ENCODE results near the gene JCAD.

DNA sequence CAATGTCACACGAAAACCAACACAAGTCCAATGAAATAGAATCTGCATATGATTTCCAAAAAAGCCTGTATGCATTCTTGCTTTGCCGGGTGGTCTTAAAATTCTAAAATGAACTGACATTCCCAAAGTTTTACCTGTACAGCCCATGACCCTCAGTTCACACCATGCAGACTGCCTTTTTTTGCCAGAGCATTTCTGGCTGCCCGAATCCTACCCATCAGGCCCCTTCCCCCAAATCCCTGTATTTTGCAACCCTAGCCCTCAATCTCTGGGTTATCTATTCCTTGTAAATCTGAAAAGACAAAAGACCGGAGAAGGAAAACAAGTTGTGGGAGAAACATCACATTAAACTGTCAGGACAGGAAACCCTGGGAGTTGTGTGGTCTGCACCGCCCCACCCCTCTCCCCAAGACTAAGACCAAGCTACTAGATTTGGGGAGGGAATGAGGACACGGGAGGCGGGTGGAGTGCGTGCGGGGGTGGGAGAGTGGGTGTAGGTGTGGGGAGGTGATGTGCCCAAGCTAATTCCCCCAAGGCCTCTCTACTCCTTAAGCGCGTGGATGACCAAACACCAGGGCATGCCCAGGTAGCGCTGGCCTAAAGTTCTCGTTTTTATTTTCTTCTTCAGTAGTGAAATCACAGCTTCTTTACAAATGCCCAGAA, 1.4 kb downstream of the JCAD start:
- TF ChIP-seq, protein P1, sequence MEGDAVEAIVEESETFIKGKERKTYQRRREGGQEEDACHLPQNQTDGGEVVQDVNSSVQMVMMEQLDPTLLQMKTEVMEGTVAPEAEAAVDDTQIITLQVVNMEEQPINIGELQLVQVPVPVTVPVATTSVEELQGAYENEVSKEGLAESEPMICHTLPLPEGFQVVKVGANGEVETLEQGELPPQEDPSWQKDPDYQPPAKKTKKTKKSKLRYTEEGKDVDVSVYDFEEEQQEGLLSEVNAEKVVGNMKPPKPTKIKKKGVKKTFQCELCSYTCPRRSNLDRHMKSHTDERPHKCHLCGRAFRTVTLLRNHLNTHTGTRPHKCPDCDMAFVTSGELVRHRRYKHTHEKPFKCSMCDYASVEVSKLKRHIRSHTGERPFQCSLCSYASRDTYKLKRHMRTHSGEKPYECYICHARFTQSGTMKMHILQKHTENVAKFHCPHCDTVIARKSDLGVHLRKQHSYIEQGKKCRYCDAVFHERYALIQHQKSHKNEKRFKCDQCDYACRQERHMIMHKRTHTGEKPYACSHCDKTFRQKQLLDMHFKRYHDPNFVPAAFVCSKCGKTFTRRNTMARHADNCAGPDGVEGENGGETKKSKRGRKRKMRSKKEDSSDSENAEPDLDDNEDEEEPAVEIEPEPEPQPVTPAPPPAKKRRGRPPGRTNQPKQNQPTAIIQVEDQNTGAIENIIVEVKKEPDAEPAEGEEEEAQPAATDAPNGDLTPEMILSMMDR (IDR thresholded peaks at IDR 0.05), result no peak
- no peak for TF ChIP-seq POLR2A (IDR thresholded peaks at IDR 0.05)
